GM18505 (cell line): ENCODE data around the gene WWOX.

Source experiments
- ATAC-seq: cut with Tn5 transposase; IDR thresholded peaks from one replicate; pipeline ENCODE4 v1.9.1; 2021; ENCODE audit not compliant: unreplicated experiment
- POLR2A ChIP-seq: IDR thresholded peaks from 4 replicates; pipeline ENCODE4 v1.6.1; 2011; ENCODE audit warnings: borderline replicate concordance; ENCODE audit not compliant: insufficient read depth, insufficient read length; ENCODE audit errors: extremely low read depth

WWOX gene

GRCh38 chr16:79053577-79053976 is 954.1 kb downstream of the WWOX start:
- TF ChIP-seq POLR2A = no peak

GRCh38 chr16:79054211-79054984 is 954.9 kb downstream of the WWOX start:
- TF ChIP-seq POLR2A = no peak
- no peak for ATAC-seq

More at GRCh38 chr16:79053577-79053976, 954.1 kb downstream of the WWOX start:
- ATAC-seq = no peak

- TF ChIP-seq POLR2A = no peak
- no peak for ATAC-seq
Measured at GRCh38 chr16:79055251-79055970, 956.0 kb downstream of the WWOX start.

GRCh38 chr16:79061181-79061580 is 961.7 kb downstream of the WWOX start:
- ATAC-seq = no peak
- no peak for TF ChIP-seq POLR2A

- TF ChIP-seq POLR2A = no peak
- ATAC-seq = no peak
Measured at GRCh38 chr16:79062336-79062735, 962.9 kb downstream of the WWOX start.

- TF ChIP-seq POLR2A = no peak
- no peak for ATAC-seq
Measured at GRCh38 chr16:79062821-79063220, 963.4 kb downstream of the WWOX start.

- no peak for ATAC-seq
- no peak for TF ChIP-seq POLR2A
Measured at GRCh38 chr16:79064256-79064972, 965.0 kb downstream of the WWOX start.

GRCh38 chr16:79066561-79066960 is 967.1 kb downstream of the WWOX start:
- TF ChIP-seq POLR2A = no peak
- no peak for ATAC-seq

GRCh38 chr16:79067600-79067999 is 968.1 kb downstream of the WWOX start:
- no peak for ATAC-seq
- TF ChIP-seq POLR2A = no peak

GRCh38 chr16:79069121-79069520 is 969.7 kb downstream of the WWOX start:
- no peak for ATAC-seq
- TF ChIP-seq POLR2A = no peak

- ATAC-seq = no peak
- no peak for TF ChIP-seq POLR2A
Measured at GRCh38 chr16:79069633-79070032, 970.2 kb downstream of the WWOX start.

GRCh38 chr16:79071424-79071823 is 972.0 kb downstream of the WWOX start:
- no peak for ATAC-seq
- TF ChIP-seq POLR2A = no peak

GRCh38 chr16:79072517-79072916 is 973.1 kb downstream of the WWOX start:
- ATAC-seq = no peak
- TF ChIP-seq POLR2A = no peak
